Measurements from ENCODE around the gene EEF1B2. TPM values are rescaled to one million over a fixed set of nuclear protein-coding genes. Genes with fewer than 3 reads are reported as not detected.
A peak's percentile ranks its signal among the peaks of the same experiment; 100 is the strongest.
"Not testable (repeated sequence)": the region's sequence is repeated elsewhere in the genome, so short reads cannot be mapped to it uniquely, and the experiment has no call there.

EEF1B2 gene
- total RNA-seq, result 100 to 1,000 TPM; 392 to 494 (median 393) TPM

GRCh38 chr2:206159346-206160124, at the start of gene EEF1B2, which contains the start of gene NDUFS1:
Gene EEF1B2, plus strand, starts transcription at chr2:206159895. Its CDS starts 85 bp downstream, at chr2:206159980.
Gene NDUFS1, minus strand, starts transcription at chr2:206159444. Its CDS starts 5,766 bp downstream, at chr2:206153678.
- DNase-seq (ENCODE audit: low spot score) (peak; percentile 78), ATAC-seq (ENCODE audit: low FRiP score) (peak; percentile 95)
- TF ChIP-seq, protein P1, sequence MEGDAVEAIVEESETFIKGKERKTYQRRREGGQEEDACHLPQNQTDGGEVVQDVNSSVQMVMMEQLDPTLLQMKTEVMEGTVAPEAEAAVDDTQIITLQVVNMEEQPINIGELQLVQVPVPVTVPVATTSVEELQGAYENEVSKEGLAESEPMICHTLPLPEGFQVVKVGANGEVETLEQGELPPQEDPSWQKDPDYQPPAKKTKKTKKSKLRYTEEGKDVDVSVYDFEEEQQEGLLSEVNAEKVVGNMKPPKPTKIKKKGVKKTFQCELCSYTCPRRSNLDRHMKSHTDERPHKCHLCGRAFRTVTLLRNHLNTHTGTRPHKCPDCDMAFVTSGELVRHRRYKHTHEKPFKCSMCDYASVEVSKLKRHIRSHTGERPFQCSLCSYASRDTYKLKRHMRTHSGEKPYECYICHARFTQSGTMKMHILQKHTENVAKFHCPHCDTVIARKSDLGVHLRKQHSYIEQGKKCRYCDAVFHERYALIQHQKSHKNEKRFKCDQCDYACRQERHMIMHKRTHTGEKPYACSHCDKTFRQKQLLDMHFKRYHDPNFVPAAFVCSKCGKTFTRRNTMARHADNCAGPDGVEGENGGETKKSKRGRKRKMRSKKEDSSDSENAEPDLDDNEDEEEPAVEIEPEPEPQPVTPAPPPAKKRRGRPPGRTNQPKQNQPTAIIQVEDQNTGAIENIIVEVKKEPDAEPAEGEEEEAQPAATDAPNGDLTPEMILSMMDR (IDR thresholded peaks at IDR 0.05), result no peak

- TF ChIP-seq, protein P1 (IDR thresholded peaks at IDR 0.05), result no peak
- no peak for ATAC-seq (ENCODE audit: low FRiP score)
- DNase-seq (ENCODE audit: low spot score), result no peak
Measured at GRCh38 chr2:206112108-206112507, 47.6 kb upstream of the EEF1B2 start.

DNA sequence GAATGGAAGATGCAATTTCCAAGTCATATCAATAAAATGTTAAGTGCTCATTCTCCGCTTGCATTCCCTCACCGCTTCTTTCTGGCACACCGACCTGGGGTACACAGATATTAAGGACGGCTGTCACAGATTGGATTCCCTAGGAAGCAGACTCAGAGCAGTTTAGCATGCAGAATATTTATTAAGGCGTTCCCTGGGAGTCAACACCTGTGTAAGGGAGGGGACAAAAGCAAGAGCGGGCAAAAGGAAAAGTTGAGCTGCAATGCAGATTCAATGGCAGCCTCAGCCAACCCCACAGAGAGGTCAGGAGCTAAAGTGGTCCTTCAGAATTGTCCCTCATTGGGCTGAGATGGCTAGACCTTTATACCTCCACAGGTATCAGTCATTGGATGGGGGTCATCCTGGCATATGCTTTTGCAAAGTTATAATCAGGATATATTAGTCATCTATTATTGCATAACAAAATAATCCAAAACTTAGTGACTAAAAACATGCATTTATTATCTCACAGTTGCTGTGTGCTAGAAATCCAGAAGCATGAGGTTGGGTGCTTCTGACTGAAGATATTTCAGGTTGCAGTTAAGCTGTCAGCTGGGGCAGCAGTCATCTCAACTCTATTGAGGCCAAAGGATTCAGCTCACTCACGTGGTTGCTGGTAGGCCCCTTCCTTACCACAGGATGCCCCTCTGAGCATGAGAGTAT, 46.7 kb upstream of the EEF1B2 start:
- TF ChIP-seq, protein P1 (IDR thresholded peaks at IDR 0.05), result no peak
- no peak for ATAC-seq (ENCODE audit: low FRiP score)
- DNase-seq (ENCODE audit: low spot score), result no peak

GRCh38 chr2:206115026-206115578, 44.6 kb upstream of the EEF1B2 start:
- ATAC-seq (ENCODE audit: low FRiP score) (no peak), DNase-seq (ENCODE audit: low spot score) (no peak)
- TF ChIP-seq, protein P1 (IDR thresholded peaks at IDR 0.05), result no peak

GRCh38 chr2:206116278-206116677, 43.4 kb upstream of the EEF1B2 start:
- DNase-seq (ENCODE audit: low spot score), result no peak
- ATAC-seq (ENCODE audit: low FRiP score), result no peak
- TF ChIP-seq, protein P1 (IDR thresholded peaks at IDR 0.05), result no peak

DNA sequence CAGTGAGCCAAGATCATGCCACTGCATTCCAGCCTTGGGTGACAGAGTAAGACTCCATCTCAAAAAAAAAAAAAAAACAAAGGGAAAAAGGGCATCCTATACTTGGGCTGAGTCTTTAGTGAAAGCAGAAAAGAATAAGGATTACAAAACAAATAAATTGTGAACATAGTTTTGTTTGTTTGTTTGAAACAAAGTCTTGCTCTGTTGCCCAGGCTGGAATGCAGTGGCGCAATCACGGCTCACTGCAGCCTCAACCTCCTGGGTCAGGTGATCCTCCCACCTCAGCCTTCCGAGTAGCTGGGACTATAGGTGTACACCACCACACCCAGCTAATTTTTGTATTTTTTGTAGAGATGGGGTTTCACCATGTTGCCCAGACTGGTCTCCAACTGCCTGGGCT, 37.1 kb upstream of the EEF1B2 start:
- ATAC-seq (ENCODE audit: low FRiP score); DNase-seq (ENCODE audit: low spot score): not testable (repeated sequence)

- DNase-seq (ENCODE audit: low spot score) (no peak), ATAC-seq (ENCODE audit: low FRiP score) (no peak)
- TF ChIP-seq, protein P1 (IDR thresholded peaks at IDR 0.05), result no peak
Measured at GRCh38 chr2:206125901-206126300, 33.8 kb upstream of the EEF1B2 start.
